Endothelial cell of umbilical vein (primary cell): Measurements from ENCODE around the gene TBATA. TPM values are rescaled to one million over a fixed set of nuclear protein-coding genes. Genes with fewer than 3 reads are reported as not detected.

Source experiments
- BruUV-seq: library from RNA; stranded (reverse); fragments of 400-500 nt; replicated peaks from 2 replicates; lab custom pipeline; 2021; lab: Mats Ljungman, UMichigan
- CTCF ChIA-PET: fragments of 300-600, 350-600 bp; sonication (Branson Sonifier 250); formaldehyde crosslinking; loops from one replicate; lab custom pipeline; 2021; ENCODE audit warnings: antibody characterized with exemption, inconsistent platforms; lab: Charles Lee
- POLR2A ChIA-PET: fragments of 300-600, 350-600 bp; sonication (Branson Sonifier 250); formaldehyde crosslinking; loops from one replicate; lab custom pipeline; 2021; ENCODE audit warnings: antibody characterized with exemption, inconsistent platforms; lab: Charles Lee
- DNase-seq: peaks from one replicate; pipeline ENCODE4 v3.0.0-alpha.2; 2011; ENCODE audit warnings: low read depth, low spot score
- FAIRE-seq: peaks from 2 replicates; lab custom pipeline; 2011; peaks lifted over from hg19 to GRCh38; lab: Jason Lieb, UNC
- H2AFZ ChIP-seq: 2 replicates; pipeline ENCODE4 v1.6.0; 2012; ENCODE audit warnings: low read depth, low read length, control low read depth, inconsistent platforms
- H3K27ac ChIP-seq: 2 replicates; pipeline ENCODE4 v1.5.1; 2011; ENCODE audit warnings: low read depth, mild to moderate bottlenecking, control low read depth, low read length, moderate library complexity; ENCODE audit not compliant: insufficient read depth
- H3K27me3 ChIP-seq, 2 experiments: 2 replicates each; pipeline versions ENCODE4 v1.6.0 to v1.6.1; 2011; ENCODE audit warnings: low read length in 2 of 2, mixed read lengths in 1 of 2; ENCODE audit not compliant: control insufficient read depth in 2 of 2, insufficient read depth in 2 of 2
- H3K36me3 ChIP-seq, 2 experiments: 2 replicates in 1 of 2; 3 replicates in 1 of 2; pipeline ENCODE4 v1.5.1; 2011; ENCODE audit warnings: low read length in 2 of 2, mild to moderate bottlenecking in 1 of 2, moderate library complexity in 1 of 2; ENCODE audit not compliant: control insufficient read depth in 2 of 2, insufficient read depth in 2 of 2; ENCODE audit errors: extremely low read depth in 1 of 2
- H3K4me1 ChIP-seq: 3 replicates; pipeline ENCODE4 v1.5.1; 2011; ENCODE audit warnings: mild to moderate bottlenecking, low read length; ENCODE audit not compliant: control insufficient read depth, insufficient read depth; ENCODE audit errors: extremely low read depth
- H3K4me2 ChIP-seq: 2 replicates; pipeline ENCODE4 v1.6.1; 2011; ENCODE audit warnings: low read length, control low read depth, mixed read lengths; ENCODE audit not compliant: insufficient read depth
- H3K4me3 ChIP-seq, 3 experiments: fragments of 200-600 bp in 1 of 3; sonication (generic), shearing (Covaris generic) in 1 of 3; replicated peaks in 1 of 3; 2 replicates each; pipeline ENCODE4 v1.5.1; 2011 to 2016; ENCODE audit warnings: control low read depth in 3 of 3, low read length in 3 of 3, mild to moderate bottlenecking in 2 of 3, inconsistent platforms in 1 of 3, low read depth in 1 of 3, moderate library complexity in 1 of 3; ENCODE audit not compliant: insufficient read depth in 1 of 3
- H3K79me2 ChIP-seq: 2 replicates; pipeline ENCODE4 v1.6.0; 2012; ENCODE audit warnings: low read length, inconsistent platforms; ENCODE audit not compliant: control insufficient read depth, insufficient read depth
- H3K9ac ChIP-seq: replicated peaks from 2 replicates; pipeline ENCODE3; 2011; ENCODE audit warnings: low read length, control low read depth; ENCODE audit not compliant: insufficient read depth; ENCODE audit errors: extremely low read depth
- H3K9me1 ChIP-seq: replicated peaks from 3 replicates; pipeline ENCODE4 v1.6.0; 2011; ENCODE audit warnings: mild to moderate bottlenecking, low read length; ENCODE audit not compliant: control insufficient read depth, insufficient read depth; ENCODE audit errors: extremely low read depth
- H3K9me3 ChIP-seq: replicated peaks from 2 replicates; pipeline ENCODE4 v1.5.1; 2012; ENCODE audit warnings: low read length, inconsistent platforms; ENCODE audit not compliant: control insufficient read depth, insufficient read depth
- H4K20me1 ChIP-seq: replicated peaks from 2 replicates; pipeline ENCODE3; 2011; ENCODE audit warnings: mild to moderate bottlenecking, low read length; ENCODE audit not compliant: control insufficient read depth, insufficient read depth; ENCODE audit errors: extremely low read depth
- EZH2 ChIP-seq: IDR thresholded peaks from 2 replicates; pipeline ENCODE4 v1.6.1; 2012; ENCODE audit warnings: borderline replicate concordance, low read depth, mild to moderate bottlenecking, moderate library complexity, low read length, inconsistent platforms; ENCODE audit not compliant: severe bottlenecking
- FOS ChIP-seq: IDR thresholded peaks from 2 replicates; pipeline ENCODE4 v1.6.1; 2011; ENCODE audit warnings: mild to moderate bottlenecking, low read length, moderate library complexity, borderline replicate concordance; ENCODE audit not compliant: insufficient read depth
- GATA2 ChIP-seq: IDR thresholded peaks from 2 replicates; pipeline ENCODE4 v1.7.0; 2011; ENCODE audit warnings: low read depth, mild to moderate bottlenecking, moderate library complexity, mixed read lengths, low read length; ENCODE audit not compliant: insufficient read length, insufficient read depth
- JUN ChIP-seq: IDR thresholded peaks from 2 replicates; pipeline ENCODE4 v1.6.1; 2011; ENCODE audit warnings: borderline replicate concordance, low read depth; ENCODE audit not compliant: insufficient read length, insufficient read depth
- MAX ChIP-seq: IDR thresholded peaks from 2 replicates; pipeline ENCODE4 v1.6.1; 2011; ENCODE audit not compliant: insufficient read depth, insufficient read length
- MYC ChIP-seq: IDR thresholded peaks from one replicate; pipeline ENCODE4 v1.6.1; 2011; ENCODE audit warnings: mild to moderate bottlenecking, low read depth, low read length
- POLR2A ChIP-seq: IDR thresholded peaks from 2 replicates; pipeline ENCODE4 v1.6.1; 2012; ENCODE audit warnings: low read depth, mild to moderate bottlenecking, control low read depth, low read length
- POLR2AphosphoS5 ChIP-seq: IDR thresholded peaks from 2 replicates; pipeline ENCODE4 v1.6.1; 2012; ENCODE audit warnings: low read depth, mild to moderate bottlenecking, control low read depth, low read length, moderate library complexity; ENCODE audit not compliant: insufficient read depth
- dilution Hi-C: fragments of 300-500 bp; cut with MboI; formaldehyde crosslinking; loops from one replicate; pipeline ENCODE4 v1.15.0; 2019; ENCODE audit warnings: low sequenced_read_pairs; ENCODE audit not compliant: extremely low pct_ligation_motif_present
- intact Hi-C: fragments of 100-400 bp; cut with micrococcal nuclease; formaldehyde crosslinking; loops from one replicate; pipeline ENCODE4 v1.10.0; 2022
- polyA plus RNA-seq, 4 experiments: library from polyadenylated mRNA; depleted of rRNA in 3 of 4; stranded (reverse) in 3 of 4; unstranded in 1 of 4; fragments of >200 nt; gene quantifications; 2 replicates each; pipeline versions ENCODE4 v1.2.1 to v1.2.3, GENCODE V29; 2011 to 2012; ENCODE audit warnings: missing spikeins in 1 of 4
- total RNA-seq: library from RNA; stranded (reverse); gene quantifications from 2 replicates; pipeline ENCODE4 v1.2.3, GENCODE V29; 2021
- TF ChIP-seq, protein P1 (sequence below), 2 donors: IDR thresholded peaks; 1 replicate in 1 of 2; 2 replicates in 1 of 2; pipeline ENCODE4 v1.5.1; 2011; ENCODE audit warnings: low read length in 2 of 2, mild to moderate bottlenecking in 2 of 2, moderate library complexity in 2 of 2, control low read depth in 1 of 2, inconsistent platforms in 1 of 2, low read depth in 1 of 2; ENCODE audit not compliant: insufficient read depth in 1 of 2; ENCODE audit errors: extremely low read depth in 1 of 2

Gene TBATA
- total and polyA plus RNA-seq, 2 donors (not counting 3 experiments of a cell fraction or from before 2014, with no cell fraction given): not detected

DNA sequence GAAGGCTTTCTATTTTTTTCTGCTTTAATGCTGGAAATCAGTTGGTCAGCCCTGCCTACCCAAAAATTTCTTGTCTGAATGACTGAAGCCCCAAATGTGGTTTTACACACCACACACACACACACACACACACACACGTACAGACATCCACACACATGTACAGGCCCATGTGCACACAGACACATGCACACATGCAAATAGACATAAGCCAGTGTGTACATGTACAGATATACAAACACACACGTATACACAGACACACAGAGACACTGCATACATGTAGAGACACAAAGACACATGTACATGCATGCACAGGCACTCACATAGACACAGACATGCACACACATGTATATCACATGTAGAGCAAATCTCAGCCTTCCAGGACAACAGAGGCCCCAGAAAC is 54.2 kb downstream of the TBATA start:
- Histone ChIP-seq H3K36me3 (no peaks in the 10 kb centered on the region), H3K27ac (no peak overlapping the region), H3K79me2 (no peaks in the 10 kb centered on the region), H3K4me1 (no peaks in the 10 kb centered on the region), H3K27me3 (peaks cover 0 to 2% of the 10 kb centered on the region in 2 experiments), H4K20me1 (no peaks in the 10 kb centered on the region), H3K4me3 (no peak overlapping the region), H3K9me1 (no peaks in the 10 kb centered on the region), H3K9ac (no peak overlapping the region), H3K9me3 (no peaks in the 10 kb centered on the region), H2AFZ (no peak overlapping the region), H3K4me2 (no peak overlapping the region)
- intact Hi-C loops (no loop called here), dilution Hi-C loops (no loop called here)
- CTCF ChIA-PET: no interaction called here
- no peak for TF ChIP-seq JUN
- TF ChIP-seq POLR2AphosphoS5: no peak
- no peak for TF ChIP-seq GATA2
- no peak for TF ChIP-seq EZH2
- TF ChIP-seq MAX: no peak
- TF ChIP-seq POLR2A: no peak
- TF ChIP-seq FOS: no peak
- TF ChIP-seq MYC: no peak
- TF ChIP-seq, protein P1, sequence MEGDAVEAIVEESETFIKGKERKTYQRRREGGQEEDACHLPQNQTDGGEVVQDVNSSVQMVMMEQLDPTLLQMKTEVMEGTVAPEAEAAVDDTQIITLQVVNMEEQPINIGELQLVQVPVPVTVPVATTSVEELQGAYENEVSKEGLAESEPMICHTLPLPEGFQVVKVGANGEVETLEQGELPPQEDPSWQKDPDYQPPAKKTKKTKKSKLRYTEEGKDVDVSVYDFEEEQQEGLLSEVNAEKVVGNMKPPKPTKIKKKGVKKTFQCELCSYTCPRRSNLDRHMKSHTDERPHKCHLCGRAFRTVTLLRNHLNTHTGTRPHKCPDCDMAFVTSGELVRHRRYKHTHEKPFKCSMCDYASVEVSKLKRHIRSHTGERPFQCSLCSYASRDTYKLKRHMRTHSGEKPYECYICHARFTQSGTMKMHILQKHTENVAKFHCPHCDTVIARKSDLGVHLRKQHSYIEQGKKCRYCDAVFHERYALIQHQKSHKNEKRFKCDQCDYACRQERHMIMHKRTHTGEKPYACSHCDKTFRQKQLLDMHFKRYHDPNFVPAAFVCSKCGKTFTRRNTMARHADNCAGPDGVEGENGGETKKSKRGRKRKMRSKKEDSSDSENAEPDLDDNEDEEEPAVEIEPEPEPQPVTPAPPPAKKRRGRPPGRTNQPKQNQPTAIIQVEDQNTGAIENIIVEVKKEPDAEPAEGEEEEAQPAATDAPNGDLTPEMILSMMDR (IDR thresholded peaks at IDR 0.05; ENCODE audit: extremely low read depth in 1 of 2, insufficient read depth in 1 of 2, low read depth in 1 of 2, low read length in 2 of 2): no peak
- DNase-seq (no peak), FAIRE-seq (no peak)
- POLR2A ChIA-PET: no interaction called here
- no TSS peak for BruUV-seq
